ENCODE data around the gene ASAH2B.

The ASAH2B gene

GRCh38 chr10:50799595-50799994 is 59.9 kb downstream of the ASAH2B start:
- DNase-seq, result no peak

- DNase-seq, result no peak
Measured at GRCh38 chr10:50805981-50806622, 66.4 kb downstream of the ASAH2B start.

GRCh38 chr10:50807851-50808776 is 68.4 kb downstream of the ASAH2B start:
- no peak for DNase-seq

Measured in activated CD4-positive, alpha-beta T cell treated with anti-CD3 and anti-CD28 coated beads, Interleukin-10, Interleukin-2, amounts not matched to agents 100 ng/mL and 50 ng/mL, durations not matched to agents 16 hours and 8 hours (primary cell).